ENCODE data around the gene MED8. TPM values are rescaled to one million over a fixed set of nuclear protein-coding genes. Genes with fewer than 3 reads are reported as not detected.

MED8 gene
- total and polyA plus RNA-seq, 2 of the 8 experiments (the other 6 are each of a cell fraction or from before 2014, with no cell fraction given): 7.0 to 20.6 TPM

GRCh38 chr1:43354471-43354870 lies 35.1 kb downstream of the MED8 start:
- Histone ChIP-seq H4K91ac (replicated peaks; ENCODE audit: insufficient read length, low read length) (no peak overlapping the region), H2BK15ac (ENCODE audit: low read length) (no peak overlapping the region), H4K8ac (ENCODE audit: extremely low read depth, insufficient read depth, low read length) (no peak overlapping the region), H2BK5ac (ENCODE audit: low read depth, low read length) (no peak overlapping the region), H2AK5ac (ENCODE audit: low read depth, low read length) (no peak overlapping the region), H4K5ac (ENCODE audit: insufficient read length, low read depth, low read length) (no peak overlapping the region), H3K4me1 (replicated peaks in 1 of 4; ENCODE audit: control insufficient read depth in 3 of 4, insufficient read depth in 4 of 4, low read length in 3 of 4) (peaks cover 4 to 9% (median 6%) of the 10 kb centered on the region in 4 experiments; a peak in 6 of 7 replicates), H4K20me1 (replicated peaks in 1 of 2; ENCODE audit: control insufficient read depth in 1 of 2, insufficient read depth in 2 of 2, low read length in 2 of 2) (peaks cover 0 to under 1% of the 10 kb centered on the region in 2 experiments), H3K56ac (replicated peaks; ENCODE audit: insufficient read length, low read depth, low read length) (no peak overlapping the region), H3K27me3 (replicated peaks in 1 of 4; ENCODE audit: control insufficient read depth in 3 of 4, extremely low read depth in 1 of 4, insufficient read depth in 3 of 4, low read length in 3 of 4) (no peaks in the 10 kb centered on the region), H3K9me3 (ENCODE audit: insufficient read depth in 2 of 2, low read depth in 1 of 2, low read length in 1 of 2) (no peaks in the 10 kb centered on the region), H3K4me3 (ENCODE audit: extremely low read depth in 1 of 4, insufficient read depth in 2 of 4, low read depth in 3 of 4, low read length in 4 of 4) (no peak overlapping the region), H3K79me1 (ENCODE audit: low read depth, low read length) (no peaks in the 10 kb centered on the region), H3K36me3 (ENCODE audit: control insufficient read depth in 2 of 4, insufficient read depth in 4 of 4, low read length in 3 of 4) (no peaks in the 10 kb centered on the region; a peak in 1 of 8 replicates), H3K23ac (ENCODE audit: insufficient read length) (no peak overlapping the region), H2AFZ (ENCODE audit: low read length) (no peak overlapping the region), H3K23me2 (ENCODE audit: low read depth, low read length) (peaks cover 7% of the 10 kb centered on the region), H3K4me2 (ENCODE audit: insufficient read depth in 1 of 2, low read depth in 2 of 2, low read length in 2 of 2) (no peak overlapping the region), H2BK12ac (ENCODE audit: low read depth, low read length) (no peak overlapping the region), H2BK120ac (replicated peaks; ENCODE audit: low read depth, low read length) (no peak overlapping the region), H3K14ac (ENCODE audit: insufficient read length) (no peak overlapping the region), H3K27ac (ENCODE audit: low read depth, low read length) (no peak overlapping the region), H3K18ac (ENCODE audit: extremely low read depth, low read length) (no peak overlapping the region), H3K4ac (replicated peaks; ENCODE audit: insufficient read length, low read depth, low read length) (no peak overlapping the region), H3K79me2 (ENCODE audit: control insufficient read depth in 1 of 2, insufficient read depth in 2 of 2, low read length in 2 of 2) (peaks cover 0 to 4% of the 10 kb centered on the region in 2 experiments; a peak in 3 of 4 replicates), H2BK20ac (ENCODE audit: low read length) (no peak overlapping the region), H3K9ac (replicated peaks in 1 of 4; ENCODE audit: extremely low read depth in 1 of 4, low read depth in 3 of 4, low read length in 3 of 4) (no peak overlapping the region)
- ChIA-PET CTCF (ENCODE audit: partially characterized antibody) (interaction anchor here (0.9 to 1.5 kb wide), 5 partner anchors 14 to 120 kb away, joined by 3 to 6 read pairs (median 4); partner anchors contain the start of gene ELOVL1), POLR2A (ENCODE audit: partially characterized antibody) (interaction anchor here (1.9 kb wide), 1 partner anchor 12 kb away, joined by 5 read pairs; no protein-coding TSS in a partner anchor)
- DNase-seq (ENCODE audit: low read depth in 1 of 2, low spot score in 2 of 2) (no peak), FAIRE-seq (no peak)
- 86% methylated on average over 2 of the region's 2 CpGs; no CpG with 5 or more reads in 1 of the 2 experiments for WGBS, 2 experiments (ENCODE audit: extremely low coverage in 1 of 2, insufficient coverage in 1 of 2, insufficient read length in 1 of 2, insufficient replicate concordance in 2 of 2, low coverage in 1 of 2, low lambda C conversion rate in 2 of 2, missing lambda C conversion rate in 1 of 2)
- TF ChIP-seq RNF2 (IDR thresholded peaks at IDR 0.05; ENCODE audit: borderline replicate concordance, low read depth, low read length, missing control alignments, poor library complexity, severe bottlenecking) (no peak), EZH2 (IDR thresholded peaks at IDR 0.05; ENCODE audit: low read depth, low read length, severe bottlenecking) (no peak), ATF3 (IDR thresholded peaks at IDR 0.05; ENCODE audit: insufficient read depth, low read depth, low read length) (no peak), ATF2 (IDR thresholded peaks at IDR 0.05; ENCODE audit: low read length) (no peak), KDM1A (IDR thresholded peaks at IDR 0.05; ENCODE audit: borderline replicate concordance, low read length) (no peak), HDAC2 (IDR thresholded peaks at IDR 0.05; ENCODE audit: borderline replicate concordance in 1 of 2, low read depth in 2 of 2, low read length in 2 of 2) (no peak), MAX (IDR thresholded peaks at IDR 0.05) (no peak), SUZ12 (IDR thresholded peaks at IDR 0.05; ENCODE audit: low read length) (no peak), ASH2L (IDR thresholded peaks at IDR 0.05; ENCODE audit: low read length) (no peak), RXRA (IDR thresholded peaks at IDR 0.05; ENCODE audit: insufficient read depth, low read depth, low read length) (no peak)

Data from H1 (cell line).